ENCODE measurements around the gene FBLN5. TPM values are rescaled to one million over a fixed set of nuclear protein-coding genes. Genes with fewer than 3 reads are reported as not detected.

FBLN5 gene
- total RNA-seq, 3 donors from 2014 or later, result 81.8 to 171 (median 83.2) TPM

DNA sequence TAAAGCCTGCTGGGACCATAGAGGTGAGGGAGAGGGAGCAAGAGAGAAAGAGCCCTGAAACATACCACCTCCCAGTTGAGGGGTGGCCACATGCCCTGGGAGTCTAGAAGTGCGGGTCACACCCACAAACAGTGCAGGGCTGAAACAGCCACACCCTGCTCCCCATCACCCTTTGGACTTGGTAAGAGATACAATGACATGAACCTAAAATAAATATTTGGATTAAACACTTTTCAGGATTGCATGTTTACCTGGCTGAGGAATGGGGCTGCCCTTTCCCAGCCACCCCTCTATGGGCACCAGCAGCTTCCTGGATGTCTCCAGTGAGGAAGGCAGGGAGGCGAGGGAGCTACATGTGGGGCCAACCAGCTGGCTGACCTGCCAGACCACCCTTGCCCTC is 41.1 kb downstream of the FBLN5 start:
- H3K4me3 ChIP-seq, result no peak overlapping the region
- intact Hi-C loops (cut with DNase I; ENCODE audit: low total_unique reads), result no loop called here
- no peaks in the 10 kb centered on the region for H3K27me3 ChIP-seq
- H3K9me3 ChIP-seq, result no peaks in the 10 kb centered on the region
- H3K27ac ChIP-seq, result peak overlapping the region in 1 of 2 donors; percentile 50
- H3K4me1 ChIP-seq, result no peaks in the 10 kb centered on the region
- no peak for DNase-seq (ENCODE audit: low spot score in 2 of 2)
- no peaks in the 10 kb centered on the region for H3K36me3 ChIP-seq
- no peak for TF ChIP-seq POLR2A (IDR thresholded peaks at IDR 0.05)
- TF ChIP-seq, protein P1, sequence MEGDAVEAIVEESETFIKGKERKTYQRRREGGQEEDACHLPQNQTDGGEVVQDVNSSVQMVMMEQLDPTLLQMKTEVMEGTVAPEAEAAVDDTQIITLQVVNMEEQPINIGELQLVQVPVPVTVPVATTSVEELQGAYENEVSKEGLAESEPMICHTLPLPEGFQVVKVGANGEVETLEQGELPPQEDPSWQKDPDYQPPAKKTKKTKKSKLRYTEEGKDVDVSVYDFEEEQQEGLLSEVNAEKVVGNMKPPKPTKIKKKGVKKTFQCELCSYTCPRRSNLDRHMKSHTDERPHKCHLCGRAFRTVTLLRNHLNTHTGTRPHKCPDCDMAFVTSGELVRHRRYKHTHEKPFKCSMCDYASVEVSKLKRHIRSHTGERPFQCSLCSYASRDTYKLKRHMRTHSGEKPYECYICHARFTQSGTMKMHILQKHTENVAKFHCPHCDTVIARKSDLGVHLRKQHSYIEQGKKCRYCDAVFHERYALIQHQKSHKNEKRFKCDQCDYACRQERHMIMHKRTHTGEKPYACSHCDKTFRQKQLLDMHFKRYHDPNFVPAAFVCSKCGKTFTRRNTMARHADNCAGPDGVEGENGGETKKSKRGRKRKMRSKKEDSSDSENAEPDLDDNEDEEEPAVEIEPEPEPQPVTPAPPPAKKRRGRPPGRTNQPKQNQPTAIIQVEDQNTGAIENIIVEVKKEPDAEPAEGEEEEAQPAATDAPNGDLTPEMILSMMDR (IDR thresholded peaks at IDR 0.05), result no peak
- no peak for TF ChIP-seq POLR2AphosphoS5 (IDR thresholded peaks at IDR 0.05)

DNA sequence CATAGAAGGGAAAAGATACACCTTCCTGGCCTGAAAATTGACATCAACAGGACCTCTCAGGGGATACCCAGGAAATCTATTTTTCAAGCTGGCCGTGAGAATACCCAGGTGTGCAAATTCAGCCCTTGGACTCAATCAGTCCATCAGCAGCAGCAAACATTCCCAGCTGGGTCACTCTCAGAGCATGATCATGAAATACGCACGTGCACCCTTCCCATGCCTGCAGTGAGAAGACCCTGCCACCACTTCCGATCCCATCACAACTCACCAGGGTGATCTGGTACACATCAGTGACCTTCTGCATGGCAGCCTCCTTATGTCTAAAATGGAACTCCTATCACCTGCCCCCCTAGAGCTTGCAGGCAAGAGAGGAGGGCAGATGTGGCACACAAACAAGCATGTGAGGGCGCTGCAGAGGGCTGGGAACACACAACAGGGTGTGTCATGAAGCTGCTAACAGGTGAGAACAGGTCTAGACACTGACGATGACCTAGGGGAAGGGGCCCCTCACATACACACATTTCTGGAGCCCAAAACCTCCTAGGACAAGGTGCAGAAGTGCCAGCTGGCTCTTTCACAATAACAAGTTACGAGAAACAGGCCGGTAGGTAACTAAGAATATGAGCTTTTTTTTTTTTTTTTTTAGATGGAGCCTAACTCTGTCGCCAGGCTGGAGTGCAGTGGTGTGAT is 42.4 kb downstream of the FBLN5 start:
- Histone ChIP-seq H3K27me3 (no peaks in the 10 kb centered on the region), H3K4me1 (peaks cover 0 to 5% of the 10 kb centered on the region in 2 donors), H3K36me3 (no peaks in the 10 kb centered on the region), H3K4me3 (no peak overlapping the region), H3K9me3 (no peaks in the 10 kb centered on the region), H3K27ac (peak overlapping the region in 1 of 2 donors; percentile 76)
- no peak for DNase-seq (ENCODE audit: low spot score in 2 of 2)
- TF ChIP-seq, protein P1 (IDR thresholded peaks at IDR 0.05), result no peak
- no peak for TF ChIP-seq POLR2A (IDR thresholded peaks at IDR 0.05)
- no peak for TF ChIP-seq POLR2AphosphoS5 (IDR thresholded peaks at IDR 0.05)
- intact Hi-C loops (cut with DNase I; ENCODE audit: low total_unique reads), result no loop called here

GRCh38 chr14:91904483-91904882 is 43.0 kb downstream of the FBLN5 start:
- no peaks in the 10 kb centered on the region for H3K27me3 ChIP-seq
- H3K27ac ChIP-seq, result peak overlapping the region in 1 of 2 donors; percentile 76
- intact Hi-C loops (cut with DNase I; ENCODE audit: low total_unique reads), result no loop called here
- no peaks in the 10 kb centered on the region for H3K9me3 ChIP-seq
- no peak for DNase-seq (ENCODE audit: low spot score in 2 of 2)
- peaks cover 0 to 5% of the 10 kb centered on the region in 2 donors for H3K4me1 ChIP-seq
- no peaks in the 10 kb centered on the region for H3K36me3 ChIP-seq
- no peak overlapping the region for H3K4me3 ChIP-seq
- TF ChIP-seq, protein P1 (IDR thresholded peaks at IDR 0.05), result no peak
- no peak for TF ChIP-seq POLR2AphosphoS5 (IDR thresholded peaks at IDR 0.05)
- no peak for TF ChIP-seq POLR2A (IDR thresholded peaks at IDR 0.05)

DNA sequence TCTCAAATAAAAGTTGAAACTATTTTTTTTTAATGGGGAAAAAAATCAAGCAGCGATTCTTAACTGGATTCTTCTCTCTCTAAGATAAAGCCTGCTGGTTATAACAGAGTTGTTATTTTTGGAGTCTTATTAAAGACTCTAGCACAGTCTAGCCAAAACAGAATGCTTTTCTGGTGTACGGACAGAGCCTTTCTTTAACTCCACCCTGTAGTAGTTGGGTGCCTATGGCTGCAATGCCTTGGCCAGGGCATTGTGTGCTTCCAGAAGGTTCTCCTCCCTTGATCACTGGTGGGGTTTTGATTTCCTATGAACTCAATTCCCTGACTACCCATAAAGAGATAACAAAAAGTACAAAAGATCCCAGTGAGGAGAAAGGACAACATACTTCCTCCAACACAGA is 44.4 kb downstream of the FBLN5 start:
- Histone ChIP-seq H3K4me1 (peaks cover 0 to 5% of the 10 kb centered on the region in 2 donors), H3K27ac (peak overlapping the region; percentile 62 to 76), H3K4me3 (no peak overlapping the region), H3K36me3 (no peaks in the 10 kb centered on the region), H3K9me3 (no peaks in the 10 kb centered on the region), H3K27me3 (no peaks in the 10 kb centered on the region)
- intact Hi-C loops (cut with DNase I; ENCODE audit: low total_unique reads), result no loop called here
- TF ChIP-seq, protein P1 (IDR thresholded peaks at IDR 0.05), result no peak
- no peak for TF ChIP-seq POLR2A (IDR thresholded peaks at IDR 0.05)
- no peak for TF ChIP-seq POLR2AphosphoS5 (IDR thresholded peaks at IDR 0.05)
- DNase-seq (ENCODE audit: low spot score in 2 of 2), result no peak

DNA sequence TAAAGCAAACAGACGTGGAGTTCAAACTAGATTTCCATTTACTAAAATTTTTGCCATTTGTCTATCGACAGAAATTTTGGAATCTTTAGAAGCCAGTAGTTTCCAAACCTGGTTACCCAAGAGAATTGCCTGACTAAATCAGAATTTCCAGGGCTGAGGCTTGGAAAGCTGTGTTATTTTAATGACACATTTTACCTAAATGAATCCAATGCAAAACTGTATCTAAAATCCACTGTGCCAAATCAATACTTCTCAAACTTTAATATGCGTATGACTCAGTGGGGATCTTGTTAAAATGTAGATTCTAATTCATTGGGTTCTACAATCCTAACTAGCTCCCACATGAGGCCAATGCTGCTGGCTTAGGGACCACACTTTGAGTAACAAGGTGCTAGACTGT is 45.2 kb downstream of the FBLN5 start:
- DNase-seq (ENCODE audit: low spot score in 2 of 2), result no peak
- Histone ChIP-seq H3K27me3 (no peaks in the 10 kb centered on the region), H3K4me3 (no peak overlapping the region), H3K27ac (peak overlapping the region; percentile 62 to 76), H3K4me1 (peaks cover 0 to 5% of the 10 kb centered on the region in 2 donors), H3K9me3 (no peaks in the 10 kb centered on the region), H3K36me3 (no peaks in the 10 kb centered on the region)
- TF ChIP-seq POLR2AphosphoS5 (IDR thresholded peaks at IDR 0.05) (no peak), POLR2A (IDR thresholded peaks at IDR 0.05) (no peak)
- TF ChIP-seq, protein P1 (IDR thresholded peaks at IDR 0.05), result no peak
- intact Hi-C loops (cut with DNase I; ENCODE audit: low total_unique reads), result no loop called here

All from breast epithelium (tissue), 4 donors.